Omental fat pad (tissue), 4 donors: Measurements from ENCODE around the gene UBN1. TPM values are rescaled to one million over a fixed set of nuclear protein-coding genes. Genes with fewer than 3 reads are reported as not detected.

Experiments
- ATAC-seq: fragments of 150-250 bp; one replicate; pipeline ENCODE4 v1.9.1; 2016; ENCODE audit warnings: mild to moderate bottlenecking, moderate library complexity; ENCODE audit not compliant: low FRiP score
- DNase-seq: peaks from one replicate; pipeline ENCODE4 v3.0.0-alpha.2; 2019; ENCODE audit warnings: low spot score
- CTCF ChIP-seq, 3 donors: fragments of 450-650 bp; IDR thresholded peaks; one replicate each; pipeline ENCODE4 v1.5.1; 2016 to 2017; ENCODE audit warnings: antibody characterized with exemption in 3 of 3, mild to moderate bottlenecking in 3 of 3, moderate library complexity in 2 of 3
- total RNA-seq, 4 donors: library from RNA; depleted of rRNA; stranded (reverse); fragments of >200 nt; gene quantifications; one replicate each; pipeline ENCODE4 v1.1.0, GENCODE V29; 2016

UBN1 gene
- total RNA-seq, 4 donors from 2014 or later: 32.8 to 67.5 (median 41.1) TPM

GRCh38 chr16:4847774-4848587, 700 bp downstream of the UBN1 start:
- no peak for TF ChIP-seq CTCF (IDR thresholded peaks at IDR 0.05)
- DNase-seq (peak; percentile 33), ATAC-seq (peak; percentile 37)

- DNase-seq: no peak
- TF ChIP-seq CTCF (IDR thresholded peaks at IDR 0.05): no peak
- no peak for ATAC-seq
These were observed 2.9 kb downstream of the UBN1 start for GRCh38 chr16:4850211-4850610.

- DNase-seq: no peak
- ATAC-seq: no peak
- TF ChIP-seq CTCF (IDR thresholded peaks at IDR 0.05): no peak
These were observed 5.1 kb downstream of the UBN1 start for GRCh38 chr16:4852221-4852872.

GRCh38 chr16:4855371-4855770, 8.1 kb downstream of the UBN1 start:
- no peak for ATAC-seq
- no peak for DNase-seq
- TF ChIP-seq CTCF (IDR thresholded peaks at IDR 0.05): no peak

GRCh38 chr16:4855804-4856203, 8.5 kb downstream of the UBN1 start:
- DNase-seq (no peak), ATAC-seq (no peak)
- TF ChIP-seq CTCF (IDR thresholded peaks at IDR 0.05): no peak

GRCh38 chr16:4859190-4859899, 12.1 kb downstream of the UBN1 start:
- ATAC-seq (no peak), DNase-seq (no peak)
- no peak for TF ChIP-seq CTCF (IDR thresholded peaks at IDR 0.05)
